GM10266 (cell line): ENCODE measurements around the gene RAG1.
"Not testable (repeated sequence)": the region's sequence is repeated elsewhere in the genome, so short reads cannot be mapped to it uniquely, and the experiment has no call there.

Experiments
- DNase-seq: peaks from one replicate; pipeline ENCODE4 v3.0.0; 2012; ENCODE audit errors: extremely low spot score
- TF ChIP-seq, protein P1 (sequence below): IDR thresholded peaks from 2 replicates; pipeline ENCODE4 v1.5.1; 2012; ENCODE audit warnings: mild to moderate bottlenecking, low read depth; ENCODE audit not compliant: control insufficient read depth, insufficient read depth; ENCODE audit errors: missing control alignments

Gene RAG1

DNA sequence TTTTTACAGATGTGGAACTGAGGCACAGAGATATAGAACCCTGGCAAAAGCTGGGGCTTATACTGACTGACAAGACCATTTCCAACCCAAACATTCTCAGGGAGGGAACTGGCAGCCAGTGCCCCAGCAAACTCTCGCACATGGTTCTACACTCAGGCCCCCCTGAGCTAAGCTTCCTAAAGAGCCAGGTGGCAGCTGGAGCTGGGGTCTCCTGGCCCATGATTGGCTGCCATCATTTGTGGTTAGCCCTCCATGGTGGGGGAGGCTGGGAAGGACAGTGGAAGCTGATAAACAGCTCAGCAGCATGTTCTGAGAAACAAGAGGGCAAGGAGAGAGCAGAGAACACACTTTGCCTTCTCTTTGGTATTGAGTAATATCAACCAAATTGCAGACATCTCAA lies at the start of gene RAG1:
TSS of gene RAG1 (plus strand) at position 314 of the 400 bp plus-strand sequence. CDS start 5,298 bp downstream, outside the sequence.
- DNase-seq = no peak
- TF ChIP-seq, protein P1, sequence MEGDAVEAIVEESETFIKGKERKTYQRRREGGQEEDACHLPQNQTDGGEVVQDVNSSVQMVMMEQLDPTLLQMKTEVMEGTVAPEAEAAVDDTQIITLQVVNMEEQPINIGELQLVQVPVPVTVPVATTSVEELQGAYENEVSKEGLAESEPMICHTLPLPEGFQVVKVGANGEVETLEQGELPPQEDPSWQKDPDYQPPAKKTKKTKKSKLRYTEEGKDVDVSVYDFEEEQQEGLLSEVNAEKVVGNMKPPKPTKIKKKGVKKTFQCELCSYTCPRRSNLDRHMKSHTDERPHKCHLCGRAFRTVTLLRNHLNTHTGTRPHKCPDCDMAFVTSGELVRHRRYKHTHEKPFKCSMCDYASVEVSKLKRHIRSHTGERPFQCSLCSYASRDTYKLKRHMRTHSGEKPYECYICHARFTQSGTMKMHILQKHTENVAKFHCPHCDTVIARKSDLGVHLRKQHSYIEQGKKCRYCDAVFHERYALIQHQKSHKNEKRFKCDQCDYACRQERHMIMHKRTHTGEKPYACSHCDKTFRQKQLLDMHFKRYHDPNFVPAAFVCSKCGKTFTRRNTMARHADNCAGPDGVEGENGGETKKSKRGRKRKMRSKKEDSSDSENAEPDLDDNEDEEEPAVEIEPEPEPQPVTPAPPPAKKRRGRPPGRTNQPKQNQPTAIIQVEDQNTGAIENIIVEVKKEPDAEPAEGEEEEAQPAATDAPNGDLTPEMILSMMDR = no peak

DNA sequence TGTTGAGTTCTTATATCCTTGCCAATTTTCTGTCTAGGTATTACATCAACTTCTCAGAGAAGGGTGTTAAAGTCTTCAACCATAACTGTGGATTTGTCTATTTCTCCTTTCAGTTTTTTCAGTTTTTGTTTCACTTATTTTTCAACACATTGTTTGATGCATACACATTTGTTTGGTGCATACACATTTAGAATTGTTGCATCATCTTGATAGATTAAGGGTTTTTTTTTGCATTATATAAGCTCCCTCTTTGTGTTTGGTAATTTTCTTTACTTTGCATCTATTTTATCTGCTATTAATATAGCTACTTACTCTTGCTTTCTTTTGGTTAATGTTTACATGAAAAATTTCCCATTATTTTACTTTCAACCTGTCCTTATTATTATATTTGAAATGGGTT lies 37.0 kb upstream of the RAG1 start:
- DNase-seq = no peak
- TF ChIP-seq, protein P1 = no peak

DNA sequence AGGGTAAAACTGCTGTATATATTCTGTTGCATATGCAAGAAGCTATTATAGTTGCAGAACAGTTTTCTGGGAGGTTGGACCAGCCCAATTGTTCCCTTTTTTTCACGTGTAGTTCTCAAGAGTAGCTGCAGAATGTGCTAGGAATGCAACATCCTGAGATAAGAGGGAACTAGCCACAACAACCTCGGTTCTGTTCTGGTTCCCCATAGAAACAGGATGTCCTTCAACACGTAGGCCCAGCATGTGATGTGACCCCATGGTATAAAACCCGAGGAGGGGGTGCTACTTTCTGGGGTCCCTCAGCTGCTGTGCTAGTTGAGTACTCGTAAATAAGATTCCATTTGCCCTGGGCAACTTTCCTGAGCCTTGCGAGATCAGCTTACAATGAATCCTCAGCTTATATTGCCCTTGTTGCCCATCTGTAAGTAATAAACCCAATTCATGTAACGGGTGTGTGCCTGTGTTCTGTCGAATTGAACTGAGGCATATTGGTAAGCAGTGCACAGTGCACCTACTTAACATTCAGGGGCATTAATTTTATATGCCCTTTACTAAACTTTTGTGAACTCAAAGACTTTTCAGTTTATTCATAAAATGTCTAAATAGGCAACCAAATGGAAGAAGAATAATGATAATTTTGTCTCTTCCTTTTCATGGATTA lies 34.7 kb upstream of the RAG1 start:
- TF ChIP-seq, protein P1 = no peak
- DNase-seq = no peak

DNA sequence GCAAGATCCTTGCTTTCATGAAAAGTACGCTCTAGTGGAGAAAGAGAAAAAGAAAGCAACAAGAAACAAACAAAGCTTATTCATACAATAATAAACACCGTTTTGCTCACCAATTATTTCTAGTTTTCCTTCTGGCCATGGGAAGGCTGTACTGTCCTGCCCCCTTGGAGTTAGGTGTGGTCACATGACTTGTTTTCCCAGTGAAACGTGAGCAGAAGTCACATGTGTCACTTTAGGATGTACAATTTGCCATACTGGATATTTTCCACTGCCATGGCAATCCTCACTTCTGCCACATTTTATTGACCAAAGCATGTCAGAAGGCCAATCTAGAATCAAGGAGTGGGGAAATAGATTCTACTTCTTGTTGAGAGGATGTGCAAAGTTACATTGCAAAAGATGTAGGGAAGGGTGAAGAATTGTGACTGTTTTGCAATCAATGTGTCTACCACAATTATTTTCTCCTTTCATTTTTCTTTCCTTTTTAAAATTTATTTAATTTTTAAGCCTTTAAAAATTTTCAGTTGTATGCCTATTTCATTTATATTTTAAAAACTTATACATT lies 33.4 kb upstream of the RAG1 start:
- TF ChIP-seq, protein P1 = no peak

DNA sequence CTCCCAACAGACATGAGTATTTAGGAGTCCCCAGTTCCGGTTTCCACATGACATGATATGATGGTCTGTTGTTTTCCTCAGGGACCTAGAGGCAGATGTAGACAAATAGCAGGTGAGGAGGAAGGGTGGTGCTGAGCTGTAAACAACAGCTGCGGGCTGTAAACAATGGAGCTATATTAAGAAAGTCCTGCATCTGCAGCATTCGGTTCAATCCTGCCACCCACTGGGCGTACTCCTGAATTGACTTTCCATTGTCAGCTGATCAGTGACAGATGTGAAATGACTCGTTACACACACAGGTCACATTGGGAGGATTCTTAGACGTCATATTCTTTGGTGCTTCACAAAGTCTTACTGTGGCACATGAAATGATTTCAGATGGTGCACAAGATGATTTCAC lies 26.8 kb upstream of the RAG1 start:
- DNase-seq = peak; percentile 57
- TF ChIP-seq, protein P1 = peak; percentile 57

More for the DNA sequence above, 33.4 kb upstream of the RAG1 start:
- no peak for DNase-seq

DNA sequence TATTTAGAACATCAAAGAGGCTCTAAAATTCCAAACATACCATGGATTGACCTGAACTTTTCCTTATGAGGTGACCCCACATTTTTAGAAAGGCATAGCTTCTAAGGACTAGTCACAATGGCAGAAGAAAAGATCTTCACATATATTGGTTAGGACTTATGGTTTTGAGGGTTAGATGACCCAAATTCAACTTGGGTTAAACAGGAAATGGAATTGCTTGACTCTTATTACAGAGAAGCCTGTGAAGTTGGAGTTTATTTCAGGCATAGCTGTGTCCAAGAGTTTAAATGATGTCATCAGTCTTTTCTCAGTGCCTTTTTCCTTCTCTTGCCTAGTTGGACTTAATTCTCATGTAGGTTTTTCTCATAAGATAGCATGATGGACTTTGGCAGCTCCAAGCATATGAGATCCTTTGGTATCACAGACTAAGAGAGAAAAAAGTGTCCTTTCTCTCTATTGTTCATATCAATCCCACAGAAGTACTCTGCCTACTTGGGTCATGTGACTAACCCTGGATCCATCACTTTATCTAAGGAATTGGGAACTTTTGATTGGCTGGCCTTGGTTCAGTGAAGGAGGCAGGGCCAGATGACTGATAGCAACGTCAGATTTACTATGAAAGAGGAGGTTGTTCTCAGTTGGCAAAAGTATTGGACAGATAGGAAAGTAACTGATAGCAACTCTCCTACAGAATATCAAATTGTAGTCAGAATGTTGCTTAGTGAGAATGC lies 17.3 kb upstream of the RAG1 start:
- no peak for DNase-seq
- TF ChIP-seq, protein P1 = no peak

DNA sequence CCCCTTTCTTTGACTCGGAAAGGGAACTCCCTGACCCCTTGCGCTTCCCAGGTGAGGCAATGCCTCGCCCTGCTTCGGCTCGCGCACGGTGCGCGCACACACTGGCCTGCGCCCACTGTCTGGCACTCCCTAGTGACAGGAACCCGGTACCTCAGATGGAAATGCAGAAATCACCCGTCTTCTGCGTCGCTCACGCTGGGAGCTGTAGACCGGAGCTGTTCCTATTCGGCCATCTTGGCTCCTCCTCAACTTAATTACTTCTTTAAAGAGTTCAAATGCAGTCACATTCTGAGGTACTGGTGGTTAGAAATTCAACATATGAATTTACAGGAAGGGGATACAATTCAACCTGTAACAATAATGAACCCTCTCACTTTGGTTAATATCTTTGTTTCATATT lies 10.4 kb upstream of the RAG1 start:
- not testable (repeated sequence) for DNase-seq
